ENCODE results near the gene ZNF678.

ZNF678 gene

DNA sequence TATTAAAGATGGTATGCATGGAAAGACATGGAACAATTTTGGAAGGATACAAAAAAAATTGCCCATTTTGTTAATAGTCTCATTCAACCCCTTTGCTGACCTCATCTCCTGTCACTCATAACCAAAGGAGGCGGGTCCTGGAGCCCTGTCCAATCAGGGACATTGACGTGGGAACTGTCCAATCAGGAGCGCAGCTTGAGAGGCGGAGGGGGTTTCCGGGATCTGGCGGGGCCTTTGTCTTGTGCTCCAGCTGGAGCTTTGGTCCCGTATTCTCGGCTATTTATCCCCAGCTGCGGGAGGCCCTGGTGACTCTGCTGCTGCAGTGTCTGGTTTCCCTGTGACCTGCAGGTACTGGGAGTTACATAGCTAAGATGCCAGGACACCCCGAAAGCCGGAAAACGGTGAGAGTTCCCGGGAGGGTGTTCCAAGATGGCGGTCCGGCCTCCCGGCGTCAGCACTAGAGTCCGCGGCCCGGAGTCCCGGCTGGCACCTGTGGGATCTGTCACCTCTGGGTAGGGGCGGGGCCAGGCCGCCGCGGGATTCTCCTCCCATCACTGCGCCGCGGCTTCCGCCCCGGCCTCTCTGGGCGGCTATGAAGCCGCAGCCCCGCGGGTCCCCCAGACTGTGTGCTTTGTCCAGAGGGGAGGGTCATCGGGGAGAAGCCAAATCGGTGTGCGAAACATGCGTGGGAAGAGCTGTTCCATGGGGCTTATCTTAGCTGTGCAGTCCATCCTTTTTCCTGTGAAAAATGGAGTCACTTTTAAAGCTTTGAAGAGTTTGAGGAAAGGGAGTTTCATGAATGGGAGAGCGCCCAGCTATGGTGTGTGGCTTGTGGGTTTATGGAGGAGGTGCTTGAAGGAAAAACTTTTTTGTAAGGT lies at the start of gene ZNF678 (continued):
- TF ChIP-seq, protein P1, sequence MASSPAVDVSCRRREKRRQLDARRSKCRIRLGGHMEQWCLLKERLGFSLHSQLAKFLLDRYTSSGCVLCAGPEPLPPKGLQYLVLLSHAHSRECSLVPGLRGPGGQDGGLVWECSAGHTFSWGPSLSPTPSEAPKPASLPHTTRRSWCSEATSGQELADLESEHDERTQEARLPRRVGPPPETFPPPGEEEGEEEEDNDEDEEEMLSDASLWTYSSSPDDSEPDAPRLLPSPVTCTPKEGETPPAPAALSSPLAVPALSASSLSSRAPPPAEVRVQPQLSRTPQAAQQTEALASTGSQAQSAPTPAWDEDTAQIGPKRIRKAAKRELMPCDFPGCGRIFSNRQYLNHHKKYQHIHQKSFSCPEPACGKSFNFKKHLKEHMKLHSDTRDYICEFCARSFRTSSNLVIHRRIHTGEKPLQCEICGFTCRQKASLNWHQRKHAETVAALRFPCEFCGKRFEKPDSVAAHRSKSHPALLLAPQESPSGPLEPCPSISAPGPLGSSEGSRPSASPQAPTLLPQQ (tag by site-specific recombination; IDR thresholded peaks at IDR 0.05), result peak; percentile 77; the same call in 1 of the 2 replicates
- TF ChIP-seq SP7 (tag by site-specific recombination; IDR thresholded peaks at IDR 0.05) (peak; percentile 80), BCL11A (tag by site-specific recombination; IDR thresholded peaks at IDR 0.05; ENCODE audit: low read depth) (no peak; the same call in 1 of the 2 replicates), ZFP37 (tag by site-specific recombination; IDR thresholded peaks at IDR 0.05) (peak; percentile 98), YY2 (tag by site-specific recombination; IDR thresholded peaks at IDR 0.05) (peak; percentile 84), ZNF561 (tag by site-specific recombination; IDR thresholded peaks at IDR 0.05; ENCODE audit: borderline replicate concordance) (peak; percentile 96), RBAK (tag by site-specific recombination; IDR thresholded peaks at IDR 0.05) (no peak), ZNF792 (tag by site-specific recombination; IDR thresholded peaks at IDR 0.05) (0 out of 2 replicates have a peak, but pooled peaks have one; percentile 67), ZNF558 (tag by site-specific recombination; IDR thresholded peaks at IDR 0.05) (peak; percentile 66; the same call in 1 of the 2 replicates), KLF16 (tag by site-specific recombination; IDR thresholded peaks at IDR 0.05) (peak; percentile 87), GFI1B (tag by site-specific recombination; IDR thresholded peaks at IDR 0.05) (no peak), WT1 (tag by site-specific recombination; IDR thresholded peaks at IDR 0.05) (peak; percentile 75), ZBTB48 (tag by site-specific recombination; IDR thresholded peaks at IDR 0.05) (no peak), KLF1 (tag by site-specific recombination; IDR thresholded peaks at IDR 0.05) (peak; percentile 52), ZNF391 (tag by site-specific recombination; IDR thresholded peaks at IDR 0.05; ENCODE audit: borderline replicate concordance, low read depth) (peak; percentile 26; the same call in 1 of the 2 replicates), ZNF24 (tag by site-specific recombination; IDR thresholded peaks at IDR 0.05) (peak; percentile 71; the same call in 1 of the 2 replicates), ZNF302 (tag by site-specific recombination; IDR thresholded peaks at IDR 0.05; ENCODE audit: low read depth) (no peak), ZNF132 (tag by site-specific recombination; IDR thresholded peaks at IDR 0.05; ENCODE audit: borderline replicate concordance) (no peak), ZSCAN30 (tag by site-specific recombination; IDR thresholded peaks at IDR 0.05) (peak; percentile 94), ZXDB (tag by site-specific recombination; IDR thresholded peaks at IDR 0.05) (peak; percentile 95), ZNF791 (tag by site-specific recombination; IDR thresholded peaks at IDR 0.05) (no peak), TCF7L2 (IDR thresholded peaks at IDR 0.05; ENCODE audit: borderline replicate concordance, low read depth, low read length) (peak; percentile 39; the same call in 1 of the 2 replicates), KLF8 (tag by site-specific recombination; IDR thresholded peaks at IDR 0.05) (peak; percentile 85), ZFP41 (tag by site-specific recombination; IDR thresholded peaks at IDR 0.05; ENCODE audit: borderline replicate concordance) (no peak), ZBTB7A (tag by site-specific recombination; IDR thresholded peaks at IDR 0.05; ENCODE audit: low read depth) (no peak), ZNF324 (tag by site-specific recombination; IDR thresholded peaks at IDR 0.05) (peak; percentile 92)
- TF ChIP-seq, protein P2, sequence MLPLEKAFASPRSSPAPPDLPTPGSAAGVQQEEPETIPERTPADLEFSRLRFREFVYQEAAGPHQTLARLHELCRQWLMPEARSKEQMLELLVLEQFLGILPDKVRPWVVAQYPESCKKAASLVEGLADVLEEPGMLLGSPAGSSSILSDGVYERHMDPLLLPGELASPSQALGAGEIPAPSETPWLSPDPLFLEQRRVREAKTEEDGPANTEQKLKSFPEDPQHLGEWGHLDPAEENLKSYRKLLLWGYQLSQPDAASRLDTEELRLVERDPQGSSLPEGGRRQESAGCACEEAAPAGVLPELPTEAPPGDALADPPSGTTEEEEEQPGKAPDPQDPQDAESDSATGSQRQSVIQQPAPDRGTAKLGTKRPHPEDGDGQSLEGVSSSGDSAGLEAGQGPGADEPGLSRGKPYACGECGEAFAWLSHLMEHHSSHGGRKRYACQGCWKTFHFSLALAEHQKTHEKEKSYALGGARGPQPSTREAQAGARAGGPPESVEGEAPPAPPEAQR (tag by site-specific recombination; IDR thresholded peaks at IDR 0.05), result peak; percentile 64; the same call in 1 of the 2 replicates
- TF ChIP-seq, protein P3, sequence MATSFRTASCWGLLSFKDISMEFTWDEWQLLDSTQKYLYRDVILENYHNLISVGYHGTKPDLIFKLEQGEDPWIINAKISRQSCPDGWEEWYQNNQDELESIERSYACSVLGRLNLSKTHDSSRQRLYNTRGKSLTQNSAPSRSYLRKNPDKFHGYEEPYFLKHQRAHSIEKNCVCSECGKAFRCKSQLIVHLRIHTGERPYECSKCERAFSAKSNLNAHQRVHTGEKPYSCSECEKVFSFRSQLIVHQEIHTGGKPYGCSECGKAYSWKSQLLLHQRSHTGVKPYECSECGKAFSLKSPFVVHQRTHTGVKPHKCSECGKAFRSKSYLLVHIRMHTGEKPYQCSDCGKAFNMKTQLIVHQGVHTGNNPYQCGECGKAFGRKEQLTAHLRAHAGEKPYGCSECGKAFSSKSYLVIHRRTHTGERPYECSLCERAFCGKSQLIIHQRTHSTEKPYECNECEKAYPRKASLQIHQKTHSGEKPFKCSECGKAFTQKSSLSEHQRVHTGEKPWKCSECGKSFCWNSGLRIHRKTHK (tag by site-specific recombination; IDR thresholded peaks at IDR 0.05), result no peak
- TF ChIP-seq, protein P4, sequence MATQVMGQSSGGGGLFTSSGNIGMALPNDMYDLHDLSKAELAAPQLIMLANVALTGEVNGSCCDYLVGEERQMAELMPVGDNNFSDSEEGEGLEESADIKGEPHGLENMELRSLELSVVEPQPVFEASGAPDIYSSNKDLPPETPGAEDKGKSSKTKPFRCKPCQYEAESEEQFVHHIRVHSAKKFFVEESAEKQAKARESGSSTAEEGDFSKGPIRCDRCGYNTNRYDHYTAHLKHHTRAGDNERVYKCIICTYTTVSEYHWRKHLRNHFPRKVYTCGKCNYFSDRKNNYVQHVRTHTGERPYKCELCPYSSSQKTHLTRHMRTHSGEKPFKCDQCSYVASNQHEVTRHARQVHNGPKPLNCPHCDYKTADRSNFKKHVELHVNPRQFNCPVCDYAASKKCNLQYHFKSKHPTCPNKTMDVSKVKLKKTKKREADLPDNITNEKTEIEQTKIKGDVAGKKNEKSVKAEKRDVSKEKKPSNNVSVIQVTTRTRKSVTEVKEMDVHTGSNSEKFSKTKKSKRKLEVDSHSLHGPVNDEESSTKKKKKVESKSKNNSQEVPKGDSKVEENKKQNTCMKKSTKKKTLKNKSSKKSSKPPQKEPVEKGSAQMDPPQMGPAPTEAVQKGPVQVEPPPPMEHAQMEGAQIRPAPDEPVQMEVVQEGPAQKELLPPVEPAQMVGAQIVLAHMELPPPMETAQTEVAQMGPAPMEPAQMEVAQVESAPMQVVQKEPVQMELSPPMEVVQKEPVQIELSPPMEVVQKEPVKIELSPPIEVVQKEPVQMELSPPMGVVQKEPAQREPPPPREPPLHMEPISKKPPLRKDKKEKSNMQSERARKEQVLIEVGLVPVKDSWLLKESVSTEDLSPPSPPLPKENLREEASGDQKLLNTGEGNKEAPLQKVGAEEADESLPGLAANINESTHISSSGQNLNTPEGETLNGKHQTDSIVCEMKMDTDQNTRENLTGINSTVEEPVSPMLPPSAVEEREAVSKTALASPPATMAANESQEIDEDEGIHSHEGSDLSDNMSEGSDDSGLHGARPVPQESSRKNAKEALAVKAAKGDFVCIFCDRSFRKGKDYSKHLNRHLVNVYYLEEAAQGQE (tag by site-specific recombination; IDR thresholded peaks at IDR 0.05), result 0 out of 2 replicates have a peak, but pooled peaks have one; percentile 16
- TF ChIP-seq, protein P5, sequence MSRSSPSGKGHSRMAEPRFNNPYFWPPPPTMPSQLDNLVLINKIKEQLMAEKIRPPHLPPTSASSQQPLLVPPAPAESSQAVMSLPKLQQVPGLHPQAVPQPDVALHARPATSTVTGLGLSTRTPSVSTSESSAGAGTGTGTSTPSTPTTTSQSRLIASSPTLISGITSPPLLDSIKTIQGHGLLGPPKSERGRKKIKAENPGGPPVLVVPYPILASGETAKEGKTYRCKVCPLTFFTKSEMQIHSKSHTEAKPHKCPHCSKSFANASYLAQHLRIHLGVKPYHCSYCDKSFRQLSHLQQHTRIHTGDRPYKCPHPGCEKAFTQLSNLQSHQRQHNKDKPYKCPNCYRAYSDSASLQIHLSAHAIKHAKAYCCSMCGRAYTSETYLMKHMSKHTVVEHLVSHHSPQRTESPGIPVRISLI (tag by site-specific recombination; IDR thresholded peaks at IDR 0.05), result peak; percentile 92
